ENCODE measurements around the gene WNK1.

The WNK1 gene

GRCh38 chr12:863285-863684 lies 110.9 kb downstream of the WNK1 start:
- no peak for DNase-seq (ENCODE audit: low read depth in 2 of 2)

- DNase-seq (ENCODE audit: low read depth in 2 of 2), result no peak
These were observed 113.2 kb downstream of the WNK1 start for GRCh38 chr12:865614-866013.

- DNase-seq (ENCODE audit: low read depth in 2 of 2), result no peak
These were observed 115.5 kb downstream of the WNK1 start for GRCh38 chr12:867905-868304.

GRCh38 chr12:868722-869121 lies 116.3 kb downstream of the WNK1 start:
- DNase-seq (ENCODE audit: low read depth in 2 of 2), result no peak

- DNase-seq (ENCODE audit: low read depth in 2 of 2), result no peak
These were observed 118.0 kb downstream of the WNK1 start for GRCh38 chr12:870378-870777.

GRCh38 chr12:873954-874353 lies 121.6 kb downstream of the WNK1 start:
- no peak for DNase-seq (ENCODE audit: low read depth in 2 of 2)

- no peak for DNase-seq (ENCODE audit: low read depth in 2 of 2)
These were observed 127.3 kb downstream of the WNK1 start for GRCh38 chr12:879641-880040.

- DNase-seq (ENCODE audit: low read depth in 2 of 2), result no peak
These were observed 128.3 kb downstream of the WNK1 start for GRCh38 chr12:880656-881055.

- no peak for DNase-seq (ENCODE audit: low read depth in 2 of 2)
These were observed 132.5 kb downstream of the WNK1 start for GRCh38 chr12:884746-885414.

- no peak for DNase-seq (ENCODE audit: low read depth in 2 of 2)
These were observed 133.3 kb downstream of the WNK1 start for GRCh38 chr12:885701-886100.

- no peak for DNase-seq (ENCODE audit: low read depth in 2 of 2)
These were observed 133.8 kb downstream of the WNK1 start for GRCh38 chr12:886206-886605.

- no peak for DNase-seq (ENCODE audit: low read depth in 2 of 2)
These were observed 141.8 kb downstream of the WNK1 start for GRCh38 chr12:894226-894625.

- DNase-seq (ENCODE audit: low read depth in 2 of 2), result no peak
These were observed 143.7 kb downstream of the WNK1 start for GRCh38 chr12:896031-896430.

- DNase-seq (ENCODE audit: low read depth in 2 of 2), result no peak
These were observed 145.0 kb downstream of the WNK1 start for GRCh38 chr12:897386-897785.

- DNase-seq (ENCODE audit: low read depth in 2 of 2), result no peak
These were observed 150.2 kb downstream of the WNK1 start for GRCh38 chr12:902581-902980.

- DNase-seq (ENCODE audit: low read depth in 2 of 2), result no peak
These were observed 150.7 kb downstream of the WNK1 start for GRCh38 chr12:903055-903454.

- DNase-seq (ENCODE audit: low read depth in 2 of 2), result no peak
These were observed 151.6 kb downstream of the WNK1 start for GRCh38 chr12:904010-904414.

- no peak for DNase-seq (ENCODE audit: low read depth in 2 of 2)
These were observed 153.1 kb downstream of the WNK1 start for GRCh38 chr12:905261-906031.

- DNase-seq (ENCODE audit: low read depth in 2 of 2), result no peak
These were observed 153.7 kb downstream of the WNK1 start for GRCh38 chr12:906062-906585.

GRCh38 chr12:907413-908185 lies 155.2 kb downstream of the WNK1 start:
- no peak for DNase-seq (ENCODE audit: low read depth in 2 of 2)

GRCh38 chr12:909861-910260 lies 157.5 kb downstream of the WNK1 start:
- DNase-seq (ENCODE audit: low read depth in 2 of 2), result no peak

GRCh38 chr12:910416-910815 lies 158.0 kb downstream of the WNK1 start:
- no peak for DNase-seq (ENCODE audit: low read depth in 2 of 2)

Measured in stimulated activated CD8-positive, alpha-beta memory T cell treated with anti-CD3 and anti-CD28 coated beads, Interleukin-15, amount 100 ng/mL, for 4 hours (primary cell).